Central memory CD8-positive, alpha-beta T cell (primary cell): ENCODE results near the gene CLBA1.
A peak's percentile ranks its signal among the peaks of the same experiment; 100 is the strongest.

Source experiments
- ATAC-seq: fragments of 150-1000 bp; cut with Tn5 transposase; replicated peaks from 2 replicates; pipeline ENCODE4 v1.10.0; 2022; ENCODE audit warnings: mild to moderate bottlenecking, moderate FRiP score, moderate number of reproducible peaks; ENCODE audit not compliant: poor library complexity, severe bottlenecking; ENCODE audit errors: extremely low read depth
- DNase-seq, 2 donors: peaks; one replicate each; pipeline ENCODE4 v3.0.0; 2021; ENCODE audit warnings: low spot score in 2 of 2
- H3K27ac Mint-ChIP-seq: one replicate; pipeline ENCODE4 v1.8.0; 2022; ENCODE audit warnings: low read depth, mild to moderate bottlenecking, moderate library complexity, mixed read lengths
- H3K27me3 Mint-ChIP-seq: one replicate; pipeline ENCODE4 v1.8.0; 2022; ENCODE audit warnings: mixed read lengths
- H3K36me3 Mint-ChIP-seq: one replicate; pipeline ENCODE4 v1.8.0; 2022; ENCODE audit warnings: mild to moderate bottlenecking, moderate library complexity, mixed read lengths; ENCODE audit not compliant: insufficient read depth
- H3K4me1 Mint-ChIP-seq: one replicate; pipeline ENCODE4 v1.8.0; 2022; ENCODE audit warnings: mixed read lengths
- H3K4me3 Mint-ChIP-seq: one replicate; pipeline ENCODE4 v1.8.0; 2022; ENCODE audit warnings: mild to moderate bottlenecking, moderate library complexity, mixed read lengths
- H3K9me3 Mint-ChIP-seq: one replicate; pipeline ENCODE4 v1.8.0; 2022; ENCODE audit warnings: mixed read lengths

Gene CLBA1

DNA sequence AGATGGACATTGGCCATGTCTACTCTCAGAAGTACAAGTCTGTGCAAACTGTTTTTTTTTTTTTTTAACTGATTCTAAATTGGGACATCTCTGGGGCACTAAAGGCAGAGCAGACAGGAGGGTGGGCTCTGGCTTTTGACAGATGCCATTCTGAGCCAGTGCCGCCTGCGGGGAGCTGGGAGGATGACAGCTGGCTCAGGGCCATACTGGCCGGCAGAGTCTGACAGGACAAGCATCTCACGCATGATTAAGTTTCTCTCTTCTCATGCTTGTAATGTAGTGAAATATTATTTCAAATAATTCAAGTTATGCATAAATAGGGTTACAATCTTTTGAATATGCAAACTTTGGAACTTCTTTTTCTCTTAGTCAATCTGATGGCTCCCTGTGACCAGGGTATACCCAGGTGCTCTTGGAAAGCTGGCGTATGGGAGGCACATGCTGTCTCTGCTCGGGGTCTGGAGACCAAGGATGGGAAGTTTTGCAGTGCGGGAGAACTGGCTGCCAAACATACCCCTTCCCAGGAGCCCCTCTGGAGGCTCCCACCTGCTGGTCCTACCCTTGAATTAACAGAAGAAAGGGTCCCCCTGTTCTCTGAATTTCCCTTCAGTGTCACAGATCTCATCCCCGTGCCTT, 27.7 kb downstream of the CLBA1 start:
- H3K27ac Mint-ChIP-seq, result peak overlapping the region; percentile 78
- H3K36me3 Mint-ChIP-seq, result peaks cover 28% of the 10 kb centered on the region
- no peaks in the 10 kb centered on the region for H3K9me3 Mint-ChIP-seq

GRCh38 chr14:105014032-105014431, 28.4 kb downstream of the CLBA1 start:
- H3K36me3 Mint-ChIP-seq, result peaks cover 27% of the 10 kb centered on the region
- peak overlapping the region; percentile 90 for H3K4me3 Mint-ChIP-seq
- no peaks in the 10 kb centered on the region for H3K27me3 Mint-ChIP-seq
- H3K9me3 Mint-ChIP-seq, result no peaks in the 10 kb centered on the region
- ATAC-seq (no peak), DNase-seq (no peak)
- H3K27ac Mint-ChIP-seq, result peak overlapping the region; percentile 78
- peaks cover 67% of the 10 kb centered on the region for H3K4me1 Mint-ChIP-seq

More for the DNA sequence above, 27.7 kb downstream of the CLBA1 start:
- DNase-seq (no peak), ATAC-seq (no peak)
- no peaks in the 10 kb centered on the region for H3K27me3 Mint-ChIP-seq
- peaks cover 61% of the 10 kb centered on the region for H3K4me1 Mint-ChIP-seq
- peak overlapping the region; percentile 90 for H3K4me3 Mint-ChIP-seq

DNA sequence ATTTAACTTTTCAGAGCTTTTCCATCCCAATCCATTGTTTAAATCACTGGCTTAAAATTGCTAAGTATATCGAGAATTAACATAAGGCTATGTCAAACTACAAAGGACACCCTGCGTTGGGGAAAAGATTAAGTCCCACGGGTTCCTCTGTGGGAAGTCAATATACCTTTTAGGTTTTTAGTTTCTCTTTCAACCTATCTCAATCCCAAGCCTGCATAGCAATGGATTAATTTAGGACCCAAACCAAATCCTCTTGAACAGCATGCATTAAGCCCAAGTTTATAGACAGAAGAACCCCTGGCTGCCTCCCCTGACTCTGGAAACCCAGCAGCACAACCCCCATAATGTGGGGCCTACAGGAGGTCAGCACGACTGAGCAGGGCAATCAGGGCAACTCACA, 29.0 kb downstream of the CLBA1 start:
- H3K4me1 Mint-ChIP-seq, result peaks cover 73% of the 10 kb centered on the region
- H3K27ac Mint-ChIP-seq, result peak overlapping the region; percentile 78
- no peaks in the 10 kb centered on the region for H3K27me3 Mint-ChIP-seq
- peak overlapping the region; percentile 90 for H3K4me3 Mint-ChIP-seq
- H3K9me3 Mint-ChIP-seq, result no peaks in the 10 kb centered on the region
- ATAC-seq, result no peak
- DNase-seq, result no peak
- H3K36me3 Mint-ChIP-seq, result peaks cover 26% of the 10 kb centered on the region

GRCh38 chr14:105015242-105015641, 29.7 kb downstream of the CLBA1 start:
- Mint-ChIP-seq H3K4me3 (peak overlapping the region; percentile 90), H3K27me3 (no peaks in the 10 kb centered on the region), H3K9me3 (no peaks in the 10 kb centered on the region), H3K27ac (peak overlapping the region; percentile 78), H3K4me1 (peaks cover 78% of the 10 kb centered on the region), H3K36me3 (peaks cover 25% of the 10 kb centered on the region)
- ATAC-seq (peak; percentile 55), DNase-seq (peak in 1 of 2 donors; percentile 20)

- H3K27me3 Mint-ChIP-seq, result no peaks in the 10 kb centered on the region
- peak overlapping the region; percentile 90 for H3K4me3 Mint-ChIP-seq
- peaks cover 78% of the 10 kb centered on the region for H3K4me1 Mint-ChIP-seq
- DNase-seq (no peak), ATAC-seq (no peak)
- H3K9me3 Mint-ChIP-seq, result no peaks in the 10 kb centered on the region
- H3K36me3 Mint-ChIP-seq, result peaks cover 23% of the 10 kb centered on the region
- peak overlapping the region; percentile 78 for H3K27ac Mint-ChIP-seq
These were observed 30.3 kb downstream of the CLBA1 start for GRCh38 chr14:105015905-105016304.

DNA sequence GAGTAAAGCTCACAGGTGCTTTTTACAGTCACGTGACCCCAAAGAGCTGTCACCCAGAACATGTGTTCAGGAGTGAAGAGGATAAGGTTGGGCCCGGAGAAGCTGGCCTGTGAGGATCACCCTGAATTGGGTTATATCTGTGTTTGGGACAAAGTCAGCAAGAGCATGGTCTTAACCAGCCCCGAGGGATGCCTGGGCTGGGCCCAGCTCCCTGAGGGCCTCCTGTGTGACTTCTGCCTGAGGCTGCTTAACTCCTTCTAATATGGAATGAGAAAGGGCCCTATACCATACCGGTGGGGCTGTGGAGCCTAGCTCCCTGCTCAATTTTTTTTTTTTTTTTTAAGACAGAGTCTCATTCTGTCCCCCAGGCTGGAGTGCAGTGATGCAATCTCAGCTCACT, 32.8 kb downstream of the CLBA1 start:
- Mint-ChIP-seq H3K4me3 (peak overlapping the region; percentile 90), H3K36me3 (peaks cover 24% of the 10 kb centered on the region), H3K4me1 (peaks cover 72% of the 10 kb centered on the region), H3K27me3 (no peaks in the 10 kb centered on the region), H3K27ac (peak overlapping the region; percentile 94), H3K9me3 (no peaks in the 10 kb centered on the region)
- ATAC-seq (no peak), DNase-seq (no peak)

GRCh38 chr14:105019861-105020814, 34.5 kb downstream of the CLBA1 start:
- Mint-ChIP-seq H3K27me3 (no peaks in the 10 kb centered on the region), H3K4me1 (peaks cover 54% of the 10 kb centered on the region), H3K36me3 (peaks cover 25% of the 10 kb centered on the region), H3K4me3 (peak overlapping the region; percentile 90), H3K9me3 (no peaks in the 10 kb centered on the region), H3K27ac (peak overlapping the region; percentile 94)
- ATAC-seq (peak; percentile 54), DNase-seq (peak; percentile 55 to 80)

DNA sequence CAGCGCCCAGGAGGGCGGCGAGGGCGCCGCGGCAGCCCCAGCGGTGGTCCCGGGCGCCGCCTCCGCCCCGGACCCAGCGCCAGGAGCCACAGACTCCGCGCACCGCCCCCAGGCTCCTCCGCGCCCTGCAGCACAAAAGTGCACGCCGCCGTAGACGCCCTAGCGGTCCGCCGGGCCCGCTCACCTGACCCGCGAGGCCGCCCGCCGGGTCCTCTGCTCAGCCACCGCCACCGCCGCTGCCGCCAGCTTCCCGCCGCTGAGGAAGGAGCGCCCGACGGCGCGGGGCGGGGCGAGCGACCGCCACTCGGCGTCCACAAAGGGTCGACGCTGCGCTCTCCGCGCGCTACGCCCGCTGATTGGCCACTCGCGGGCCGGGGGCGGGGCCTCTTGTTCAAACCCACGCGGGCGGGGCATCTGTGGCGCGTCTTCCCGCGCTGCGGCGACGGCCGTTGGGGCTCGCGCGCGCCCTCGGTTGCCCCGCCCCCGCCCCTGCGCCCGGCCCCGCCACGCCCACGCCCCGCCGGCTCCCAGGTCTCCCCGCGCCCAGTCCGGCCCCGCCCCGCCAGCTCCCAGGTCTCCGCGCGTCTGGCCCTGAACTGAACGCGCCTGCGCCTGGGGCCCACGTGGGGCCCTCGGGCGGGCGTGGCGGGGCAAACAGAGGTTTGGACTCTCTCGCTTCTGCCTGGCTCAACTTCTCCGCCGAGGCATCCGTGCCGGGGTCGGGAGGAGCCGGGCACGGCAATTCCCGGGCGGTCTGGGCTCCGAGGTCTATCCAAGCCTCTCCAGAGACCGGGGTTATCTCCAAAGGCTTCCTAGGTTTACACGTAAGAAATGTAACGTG, 35.4 kb downstream of the CLBA1 start, which contains the start of gene CDCA4:
Gene CDCA4 (minus strand): TSS at position 269 of the 841 bp plus-strand sequence. CDS start 9,154 bp downstream, outside the sequence.
- ATAC-seq, result peak; percentile 70
- H3K27ac Mint-ChIP-seq, result peak within 1 kb of the TSS; percentile 94
- no peaks in the 10 kb centered on the region for H3K9me3 Mint-ChIP-seq
- peak within 1 kb of the TSS; percentile 90 for H3K4me3 Mint-ChIP-seq
- no peaks in the 10 kb centered on the region for H3K27me3 Mint-ChIP-seq
- H3K36me3 Mint-ChIP-seq, result peaks cover 24% of the 10 kb centered on the region
- H3K4me1 Mint-ChIP-seq, result peaks cover 49% of the 10 kb centered on the region
- peak; percentile 94 to 96 for DNase-seq

DNA sequence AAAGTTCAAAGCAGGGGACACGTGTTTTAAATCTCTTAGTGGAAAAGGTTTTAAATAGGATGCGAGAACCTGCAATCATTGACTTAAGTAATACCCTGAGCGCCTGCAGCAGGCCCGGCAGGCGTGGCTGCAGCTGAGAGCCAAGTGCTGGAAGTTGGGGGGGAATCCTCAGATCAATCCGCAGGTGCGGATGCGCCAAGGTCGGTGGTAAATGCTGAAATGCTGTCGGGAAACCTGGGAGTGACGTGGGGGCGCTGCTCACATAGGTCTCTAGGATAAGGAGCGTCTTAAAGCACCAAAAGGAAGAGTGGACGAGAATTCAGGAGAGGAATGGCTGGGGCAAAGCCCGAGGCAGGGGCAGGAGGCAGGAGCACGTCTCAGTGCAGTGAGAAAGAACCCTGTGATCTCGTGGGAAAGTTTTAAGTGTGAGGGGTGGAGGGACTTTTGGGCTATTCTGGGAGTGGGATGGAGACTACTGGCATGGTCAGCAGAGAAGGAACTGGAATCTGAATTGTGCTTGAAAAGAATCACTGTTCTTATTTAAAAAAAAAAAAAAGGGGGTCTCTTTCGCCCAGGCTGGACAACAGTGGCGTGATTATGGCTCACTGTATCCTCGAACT, 36.2 kb downstream of the CLBA1 start:
- DNase-seq (no peak), ATAC-seq (no peak)
- Mint-ChIP-seq H3K4me1 (peaks cover 45% of the 10 kb centered on the region), H3K27me3 (no peaks in the 10 kb centered on the region), H3K27ac (peak overlapping the region; percentile 86), H3K4me3 (peak overlapping the region; percentile 86), H3K36me3 (peaks cover 24% of the 10 kb centered on the region), H3K9me3 (no peaks in the 10 kb centered on the region)

DNA sequence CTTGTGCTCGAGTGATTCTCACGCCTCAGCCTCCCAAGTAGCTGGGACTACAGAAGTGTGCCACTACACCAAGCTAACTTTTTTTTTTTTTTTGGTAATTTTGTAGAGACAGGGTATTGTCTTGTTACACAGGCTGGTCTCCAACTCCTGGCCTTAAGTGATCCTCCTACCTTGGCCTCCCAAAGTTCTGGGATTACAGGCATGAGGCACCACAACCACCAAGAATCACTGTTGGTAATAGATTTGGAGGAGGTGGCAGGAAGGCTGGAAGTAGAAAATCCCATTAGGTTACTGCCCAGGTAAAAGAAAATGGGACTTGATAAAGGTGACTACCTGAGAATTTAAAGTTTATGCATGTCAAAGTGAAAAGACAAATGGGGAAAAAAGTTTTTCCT, 36.7 kb downstream of the CLBA1 start:
- Mint-ChIP-seq H3K9me3 (no peaks in the 10 kb centered on the region), H3K27me3 (no peaks in the 10 kb centered on the region), H3K4me3 (peak overlapping the region; percentile 86), H3K4me1 (peaks cover 41% of the 10 kb centered on the region), H3K36me3 (peaks cover 24% of the 10 kb centered on the region), H3K27ac (no peak overlapping the region)
- no peak for ATAC-seq
- DNase-seq, result no peak

DNA sequence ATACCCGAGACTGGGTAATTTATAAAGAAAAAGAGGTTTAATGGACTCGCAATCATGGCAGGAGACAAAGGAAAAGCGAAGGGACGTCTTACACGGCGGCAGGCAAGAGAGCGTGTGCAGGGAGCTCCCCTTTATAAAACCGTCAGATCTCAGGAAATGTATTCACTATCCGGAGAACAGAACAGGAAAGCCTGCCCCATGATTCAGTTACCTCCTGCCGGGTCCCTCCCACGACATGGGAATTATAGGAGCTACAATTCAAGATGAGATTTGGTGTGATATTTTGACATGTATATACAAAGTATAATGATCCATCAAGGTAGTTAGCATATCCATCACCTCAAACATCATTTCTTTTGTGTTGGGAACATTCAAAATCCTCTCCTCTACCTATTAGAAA, 37.6 kb downstream of the CLBA1 start:
- H3K36me3 Mint-ChIP-seq, result peaks cover 23% of the 10 kb centered on the region
- no peaks in the 10 kb centered on the region for H3K9me3 Mint-ChIP-seq
- peaks cover 33% of the 10 kb centered on the region for H3K4me1 Mint-ChIP-seq
- ATAC-seq, result no peak
- DNase-seq, result no peak
- no peaks in the 10 kb centered on the region for H3K27me3 Mint-ChIP-seq
- H3K27ac Mint-ChIP-seq, result no peak overlapping the region
- no peak overlapping the region for H3K4me3 Mint-ChIP-seq
